Kidney glomerular epithelial cell (primary cell): ENCODE results near the gene SNRPD1.
A peak's percentile ranks its signal among the peaks of the same experiment; 100 is the strongest.
"Not testable (repeated sequence)": the region's sequence is repeated elsewhere in the genome, so short reads cannot be mapped to it uniquely, and the experiment has no call there.

Experiments
- DNase-seq: peaks from one replicate; lab custom pipeline; 2025; lab: John Stamatoyannopoulos, UW

Gene SNRPD1

DNA sequence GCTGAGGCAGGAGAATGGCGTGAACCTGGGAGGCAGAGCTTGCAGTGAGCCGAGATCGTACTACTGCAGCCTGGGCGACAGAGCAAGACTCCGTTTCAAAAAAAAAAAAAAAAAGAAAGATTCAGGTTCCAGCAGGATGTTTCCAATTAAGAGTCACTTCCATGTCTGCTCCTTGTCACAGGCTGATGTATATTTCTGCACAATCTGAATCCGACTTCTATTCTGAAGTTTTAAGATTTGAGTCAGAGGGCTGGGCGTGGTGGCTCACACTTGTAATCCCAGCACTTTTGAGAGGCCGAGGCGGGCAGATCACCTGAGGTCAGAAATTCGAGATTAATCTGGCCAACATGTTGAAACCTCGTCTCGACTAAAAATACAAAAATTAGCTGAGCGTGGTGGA, 24.7 kb downstream of the SNRPD1 start:
- DNase-seq = no peak

DNA sequence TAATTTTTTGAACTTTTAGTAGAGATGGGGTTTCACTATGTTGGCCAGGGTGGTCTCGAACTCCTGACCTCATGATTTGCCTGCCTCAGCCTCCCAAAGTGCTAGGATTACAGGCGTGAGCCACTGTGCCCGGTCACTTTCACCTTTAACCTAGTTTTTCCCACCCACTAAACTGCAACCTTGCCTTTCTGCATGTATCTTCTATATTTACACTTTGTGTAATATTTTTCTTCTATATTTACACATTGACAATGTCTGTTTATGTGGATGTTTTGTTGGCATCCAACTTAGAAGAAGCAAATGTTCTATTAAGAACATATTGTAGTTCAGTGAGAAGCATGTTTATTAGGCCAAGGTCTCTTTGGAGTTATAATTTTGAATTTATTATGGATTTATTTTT, 26.7 kb downstream of the SNRPD1 start:
- DNase-seq = no peak

DNA sequence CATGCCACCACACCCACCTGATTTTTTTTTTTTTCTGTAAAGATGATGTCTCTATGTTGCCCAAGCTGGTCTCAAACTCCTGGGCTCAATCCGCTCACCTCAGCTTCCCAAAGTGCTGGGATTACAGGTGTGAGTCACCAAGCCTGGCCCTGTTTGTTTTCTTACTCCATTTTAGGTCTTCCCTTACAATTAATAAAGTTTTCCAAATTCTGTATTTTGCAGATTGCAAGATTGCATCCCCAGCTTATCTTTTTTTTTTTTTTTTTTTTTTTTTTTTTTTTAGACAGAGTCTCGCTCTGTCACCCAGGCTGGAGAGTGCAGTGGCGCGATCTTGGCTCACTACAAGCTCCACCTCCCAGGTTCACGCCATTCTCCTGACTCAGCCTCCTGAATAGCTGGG, 28.3 kb downstream of the SNRPD1 start:
- not testable (repeated sequence) for DNase-seq

DNA sequence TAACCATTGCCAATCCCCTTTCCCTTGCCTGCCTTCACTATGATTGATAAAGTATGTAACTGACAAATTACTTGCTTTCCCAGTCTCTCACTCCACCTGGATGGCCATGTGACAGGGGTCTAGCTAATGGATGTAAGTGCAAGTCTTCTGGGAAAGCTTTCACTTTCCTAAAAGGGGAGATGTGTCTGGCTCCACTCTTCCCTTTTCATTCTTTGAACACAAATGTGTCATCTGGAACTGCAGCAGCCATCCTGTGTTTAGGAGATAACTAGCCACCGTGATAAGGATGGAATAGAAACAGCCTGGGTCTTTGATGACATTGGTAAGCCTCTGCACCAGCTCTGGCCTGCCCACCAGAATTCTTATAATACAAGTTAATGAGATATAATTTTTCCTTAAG, 38.2 kb downstream of the SNRPD1 start:
- DNase-seq = no peak

DNA sequence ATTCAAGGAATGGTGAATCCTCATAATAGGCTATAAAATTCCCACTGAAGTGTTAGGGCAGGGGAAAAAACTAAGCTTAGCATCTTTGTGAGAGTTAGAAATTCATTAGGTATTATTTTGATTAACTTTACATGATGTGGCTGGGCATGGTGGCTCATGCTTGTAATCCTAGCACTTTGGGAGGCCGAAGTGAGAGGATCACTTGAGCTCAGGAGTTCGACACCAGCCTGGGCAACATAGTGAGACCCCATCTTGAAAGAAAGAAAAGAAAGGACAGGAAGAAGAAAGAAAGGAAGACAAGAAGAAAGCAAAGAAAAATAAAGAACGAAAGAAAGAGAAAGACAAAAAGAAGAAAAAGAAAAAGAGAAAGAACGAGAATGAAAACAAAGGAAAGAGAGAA, 40.0 kb downstream of the SNRPD1 start:
- DNase-seq = no peak

DNA sequence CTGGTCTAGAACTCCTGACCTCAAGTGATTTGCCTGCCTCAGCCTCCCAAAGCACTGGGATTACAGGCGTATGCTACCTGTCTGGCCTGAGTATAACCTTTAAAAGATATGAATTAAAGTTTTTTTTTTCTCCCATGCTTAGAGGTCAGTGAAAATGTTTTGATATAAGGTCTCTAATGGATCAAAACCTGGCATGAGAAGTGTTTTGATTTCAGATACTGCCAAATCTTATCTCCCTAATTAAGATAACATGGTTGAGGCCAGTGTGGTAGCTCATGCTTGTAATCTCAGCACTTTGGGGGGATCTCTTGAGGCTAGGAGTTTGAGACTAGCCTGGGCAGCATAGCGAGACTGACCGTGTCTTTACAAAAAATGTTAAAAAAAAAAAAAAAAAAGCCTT, 41.2 kb downstream of the SNRPD1 start:
- no peak for DNase-seq

DNA sequence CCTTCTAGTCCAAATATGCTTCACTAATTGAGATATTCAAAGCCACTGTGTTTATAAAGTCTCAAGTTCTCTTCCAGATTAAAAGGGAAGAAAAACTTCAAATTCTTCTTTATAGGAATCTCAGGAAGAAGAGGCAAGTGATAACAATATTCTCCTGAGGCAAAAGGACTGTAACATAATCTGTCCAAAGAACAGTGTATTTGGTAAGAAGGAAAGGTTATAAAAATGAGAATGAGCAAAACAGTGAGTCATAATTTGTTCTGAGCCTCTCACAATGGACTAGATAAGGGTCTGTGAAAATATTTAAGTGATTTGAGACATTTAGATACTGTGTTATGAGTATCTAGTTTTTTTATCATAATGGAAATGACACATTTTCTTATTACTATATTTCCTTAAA, 44.3 kb downstream of the SNRPD1 start:
- peak; percentile 21 for DNase-seq

DNA sequence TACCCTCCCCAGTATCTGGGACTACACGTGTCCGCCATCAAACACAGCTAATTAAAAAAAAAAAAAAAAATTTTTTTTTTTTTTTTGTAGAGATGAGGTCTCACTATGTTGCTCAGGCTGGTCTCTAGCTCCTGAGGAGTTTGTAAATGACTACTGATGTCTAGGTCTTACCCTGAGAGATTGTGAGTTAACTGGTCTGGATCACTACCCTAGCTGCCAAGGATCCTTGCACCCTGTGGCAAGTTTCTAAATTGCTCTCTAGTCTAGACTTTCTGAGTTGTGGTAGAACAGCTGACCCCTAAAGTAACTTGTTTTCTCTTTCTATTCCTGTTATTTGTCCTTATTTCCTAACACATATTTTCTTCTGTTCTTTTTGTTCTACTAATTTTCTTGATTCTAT, 48.0 kb downstream of the SNRPD1 start:
- no peak for DNase-seq

DNA sequence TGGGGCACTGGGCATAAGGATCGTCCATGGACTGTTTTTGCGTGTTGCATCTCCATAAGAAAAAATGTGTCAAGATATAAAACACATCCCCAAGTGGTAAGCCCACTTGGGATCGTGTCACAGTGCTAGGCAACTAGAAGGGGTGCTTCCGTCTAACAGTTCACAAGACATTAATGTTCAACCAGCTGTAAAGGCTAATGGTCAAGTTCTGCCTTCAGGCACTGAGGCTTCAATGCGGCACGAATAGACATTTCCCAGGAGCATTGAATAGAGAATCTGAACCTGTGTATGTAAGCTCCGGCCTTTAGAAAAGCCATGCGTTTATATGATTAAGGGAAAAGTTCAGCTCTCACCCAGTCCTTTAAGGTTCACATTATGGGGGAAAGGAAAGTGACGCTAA, 50.5 kb downstream of the SNRPD1 start:
- DNase-seq = no peak

DNA sequence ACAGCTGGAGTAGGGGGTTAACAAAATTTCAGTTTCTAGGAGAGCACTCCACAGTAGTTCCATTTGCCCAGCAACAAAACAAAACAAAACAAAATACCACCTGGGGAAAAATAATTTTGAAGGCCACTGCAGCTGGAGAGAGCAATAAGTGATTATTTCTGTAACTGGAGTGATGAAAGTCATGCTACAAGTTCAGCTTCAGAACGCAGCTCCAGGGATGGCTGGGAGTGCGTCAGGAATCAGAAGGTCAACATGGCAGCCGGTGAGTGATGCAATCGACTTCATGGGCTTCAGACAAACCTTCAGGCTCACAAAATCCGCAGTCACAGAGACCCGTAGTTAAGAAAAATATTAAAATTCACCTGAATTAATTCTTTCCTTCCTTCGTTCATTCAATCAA, 51.5 kb downstream of the SNRPD1 start:
- no peak for DNase-seq

DNA sequence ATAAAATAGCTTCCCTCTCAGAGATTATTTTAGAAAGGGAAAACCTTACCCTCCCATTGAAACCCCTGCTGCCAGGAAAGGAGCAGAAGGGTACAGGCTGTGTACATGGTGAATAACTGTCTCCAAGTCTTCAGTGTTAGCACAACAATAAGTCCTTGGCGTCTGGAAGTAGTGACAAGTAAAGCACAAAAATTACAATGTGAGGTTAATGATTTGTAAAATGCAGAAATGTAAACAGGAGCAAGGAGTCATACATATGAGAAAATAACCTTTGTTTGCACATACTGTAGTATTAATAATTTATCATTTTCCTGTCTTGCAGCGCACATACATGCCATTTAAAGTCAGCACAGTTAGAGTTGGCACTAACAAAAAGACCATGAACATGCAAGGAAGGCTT, 52.0 kb downstream of the SNRPD1 start:
- DNase-seq = no peak

DNA sequence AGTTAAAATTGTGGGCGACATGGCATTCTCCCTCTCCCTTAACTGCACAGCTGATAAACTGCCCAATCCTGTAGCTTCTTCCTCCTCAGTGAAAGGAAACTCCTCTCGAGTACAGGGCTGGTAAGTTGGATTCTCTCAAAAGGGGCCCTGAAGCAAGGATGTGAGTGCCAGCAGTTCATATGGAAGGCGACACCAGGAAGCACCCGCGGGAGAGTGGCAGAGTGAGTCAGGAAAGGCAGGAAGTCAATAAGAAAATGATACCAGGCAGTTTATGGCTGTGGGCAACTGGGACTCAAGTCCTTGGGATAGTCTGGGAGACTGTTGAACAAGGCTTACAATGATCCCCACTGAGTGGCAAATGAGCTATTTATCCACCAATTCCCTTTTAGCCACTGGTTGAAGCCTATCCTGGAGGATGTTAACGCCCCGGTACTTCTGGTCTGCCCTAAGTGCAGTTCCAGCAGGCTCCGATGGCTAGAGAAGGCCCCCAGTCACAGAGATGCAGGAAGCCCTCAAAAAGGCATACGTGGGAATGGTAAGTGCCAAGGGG, 57.7 kb downstream of the SNRPD1 start:
- DNase-seq = peak; percentile 18

DNA sequence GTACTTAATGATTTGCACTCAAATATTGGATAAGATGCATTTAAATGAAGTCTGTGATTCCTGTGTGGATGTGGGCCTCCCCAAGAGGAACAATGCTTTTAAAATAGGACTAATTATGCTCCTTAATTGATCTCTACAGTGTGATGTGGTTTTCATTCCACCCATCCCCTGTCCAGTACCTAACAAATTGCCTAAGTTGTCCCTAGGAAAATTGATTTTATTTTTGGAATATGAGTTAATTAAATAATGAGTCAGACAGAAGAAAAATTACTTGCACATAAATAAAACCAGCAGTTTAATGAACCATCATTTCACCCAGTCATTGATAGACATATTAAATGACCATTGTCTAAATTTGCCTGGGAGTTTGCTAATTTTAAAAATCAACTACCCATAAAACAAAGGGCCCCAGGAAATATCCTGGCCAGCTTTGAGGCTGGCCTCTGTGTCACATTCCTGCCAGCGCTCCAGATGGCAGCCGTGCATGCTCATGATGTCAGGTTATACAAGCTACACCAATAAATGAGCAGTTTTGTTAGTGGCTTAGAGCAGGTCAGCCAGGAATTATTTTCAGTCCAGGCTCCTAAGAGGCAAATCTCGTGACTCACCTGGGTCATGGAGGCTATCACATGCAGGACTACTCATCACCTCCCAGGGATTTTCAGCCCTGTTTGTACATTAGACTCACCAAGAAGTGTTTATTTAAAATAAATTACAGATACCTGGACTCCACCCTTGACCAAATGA, 60.6 kb downstream of the SNRPD1 start:
- peak; percentile 80 for DNase-seq

DNA sequence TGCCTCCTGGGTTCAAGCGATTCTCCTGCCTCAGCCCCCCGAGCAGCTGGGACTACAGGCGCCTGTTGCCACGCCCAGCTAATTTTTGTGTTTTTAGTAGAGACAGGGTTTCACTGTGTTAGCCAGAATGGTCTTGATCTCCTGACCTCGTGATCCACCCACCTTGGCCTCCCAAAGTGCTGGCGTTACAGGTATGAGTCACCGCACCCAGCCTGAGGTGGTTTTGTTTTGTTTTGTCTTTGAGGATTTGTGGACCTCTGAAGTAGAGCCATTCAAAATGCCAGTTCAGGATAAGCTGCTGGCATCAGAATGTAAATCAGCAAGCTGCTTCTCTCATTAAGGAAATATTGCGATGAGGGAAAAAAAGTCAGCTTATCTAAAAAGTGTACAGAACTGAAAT, 63.2 kb downstream of the SNRPD1 start:
- peak; percentile 12 for DNase-seq

DNA sequence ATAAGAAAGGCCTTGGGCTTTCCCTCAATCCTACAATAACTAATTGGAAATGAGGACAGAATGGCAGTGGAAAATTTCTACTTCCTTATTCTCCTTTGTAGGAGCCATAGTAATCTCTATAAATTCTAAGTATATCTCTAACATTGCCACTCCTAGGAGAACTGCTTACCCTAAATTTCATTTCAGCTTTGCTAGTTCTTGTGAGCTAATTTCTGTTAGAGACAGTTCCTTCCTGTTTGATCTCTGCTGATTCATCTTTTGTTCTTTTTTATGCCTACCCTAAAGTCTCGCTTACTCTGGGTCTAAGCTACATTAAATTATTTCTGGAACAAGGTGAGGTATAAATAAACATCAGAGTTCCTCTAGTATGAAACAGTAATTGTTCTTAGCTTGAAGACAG, 66.7 kb downstream of the SNRPD1 start:
- DNase-seq = no peak

DNA sequence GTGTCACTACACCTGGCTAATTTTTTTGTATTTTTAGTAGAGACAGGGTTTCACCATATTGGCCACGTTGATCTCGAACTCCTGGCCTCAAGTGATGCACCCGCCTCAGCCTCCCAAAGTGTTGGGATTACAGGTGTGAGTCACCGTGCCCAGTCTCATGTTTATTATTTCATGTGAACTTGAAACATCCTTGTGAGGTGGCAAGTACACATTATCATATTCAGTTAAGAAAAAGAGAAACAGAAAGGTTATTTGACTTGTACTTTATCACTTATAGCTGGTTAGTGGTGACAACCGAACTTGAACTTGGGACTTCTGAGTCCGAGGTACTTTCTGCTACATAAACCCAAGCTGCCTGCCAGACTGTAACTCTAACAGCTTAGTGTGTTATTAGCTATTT, 68.0 kb downstream of the SNRPD1 start:
- DNase-seq = no peak

DNA sequence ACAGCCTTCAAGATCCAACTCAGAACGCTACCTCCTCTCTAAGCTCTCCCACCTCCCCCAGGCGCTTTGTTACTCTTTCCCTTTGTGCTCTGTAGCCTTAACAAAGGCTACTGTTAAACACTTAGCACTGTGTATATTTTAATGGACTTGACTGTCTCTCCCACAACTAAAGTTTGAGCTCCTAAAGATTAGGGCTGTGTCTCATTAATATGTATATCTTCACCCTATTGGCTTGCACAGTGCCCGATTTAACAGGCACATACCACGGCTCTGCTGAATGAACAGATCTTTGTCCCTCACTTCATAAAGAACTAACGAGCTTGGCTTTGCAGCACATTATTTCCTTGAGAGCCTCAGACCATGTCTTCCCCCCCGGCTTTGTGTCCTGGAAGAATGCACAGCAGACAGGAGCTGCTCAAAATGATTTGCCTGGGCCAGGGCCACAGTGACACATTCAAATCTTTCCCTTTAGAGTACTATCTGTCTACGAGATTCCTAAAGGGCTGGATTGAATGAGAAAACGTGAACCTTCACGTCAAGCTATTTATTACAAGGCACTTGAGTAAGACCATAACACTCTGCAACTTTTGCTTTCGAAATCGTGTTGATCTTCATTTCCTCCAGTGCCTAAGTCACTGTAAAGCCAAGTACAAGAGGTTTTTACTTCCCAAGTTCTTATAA, 70.4 kb downstream of the SNRPD1 start:
- DNase-seq = peak; percentile 45
